Measurements from ENCODE around the gene C1GALT1C1. TPM values are rescaled to one million over a fixed set of nuclear protein-coding genes. Genes with fewer than 3 reads are reported as not detected.

Gene C1GALT1C1
- total RNA-seq, 1 donor from 2014 or later: 12.7 TPM

DNA sequence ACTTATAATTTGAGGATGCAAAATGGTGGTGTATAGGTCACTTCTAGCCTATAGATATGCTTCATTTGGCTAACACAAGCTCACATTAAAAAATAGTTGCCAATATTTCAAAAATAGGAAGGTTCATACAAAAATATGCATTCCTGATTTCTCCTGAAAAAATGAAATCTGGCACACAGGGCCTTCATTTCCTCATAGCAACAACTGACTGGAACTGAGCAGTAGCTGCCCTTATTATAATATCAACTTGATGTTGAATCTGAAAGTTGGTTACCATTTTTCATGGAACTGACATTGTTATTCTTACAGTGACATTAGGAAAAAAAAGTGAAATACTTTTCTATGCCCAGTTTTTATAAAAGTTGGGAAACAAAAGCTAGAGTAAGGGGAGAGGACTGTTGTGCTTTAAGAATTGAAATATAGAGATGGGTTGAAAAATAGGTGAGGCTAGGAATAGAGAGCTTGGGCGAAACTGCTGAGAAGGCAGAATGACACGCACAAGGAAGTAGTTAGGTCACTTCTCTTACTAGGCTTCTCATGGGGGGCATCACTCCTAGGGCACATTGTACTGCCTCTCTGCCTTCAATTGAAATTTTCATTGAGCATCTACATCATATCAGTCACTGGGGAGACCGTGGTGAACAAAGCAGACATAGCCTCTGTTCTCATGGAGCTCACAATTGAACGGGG is 43.1 kb upstream of the C1GALT1C1 start:
- H3K36me3 Mint-ChIP-seq (ENCODE audit: low read depth, unreplicated experiment): no peaks in the 10 kb centered on the region
- Histone ChIP-seq H3K79me2 (ENCODE audit: insufficient read depth, low read length) (no peaks in the 10 kb centered on the region), H3K36me3 (ENCODE audit: insufficient read depth, low read length) (no peaks in the 10 kb centered on the region), H4K20me1 (ENCODE audit: insufficient read depth, low read length) (no peaks in the 10 kb centered on the region), H3K9me3 (ENCODE audit: insufficient read depth, low read depth, low read length) (no peaks in the 10 kb centered on the region), H3K27me3 (ENCODE audit: insufficient read depth, low read length) (no peaks in the 10 kb centered on the region), H3K9ac (ENCODE audit: low read length) (no peak overlapping the region), H3K4me3 (ENCODE audit: insufficient read depth, low read depth, low read length) (no peak overlapping the region), H3K27ac (ENCODE audit: low read depth, low read length) (peak overlapping the region; percentile 55), H3K4me1 (ENCODE audit: insufficient read depth, low read length) (peaks cover 14% of the 10 kb centered on the region), H3K4me2 (ENCODE audit: low read length) (peak overlapping the region; percentile 56), H2AFZ (ENCODE audit: low read depth, low read length) (peak overlapping the region; percentile 52)
- no peaks in the 10 kb centered on the region for H3K27me3 Mint-ChIP-seq (ENCODE audit: low read depth, unreplicated experiment)
- no peak overlapping the region for H3K4me3 Mint-ChIP-seq (ENCODE audit: unreplicated experiment)
- TF ChIP-seq CTCF (IDR thresholded peaks at IDR 0.05; ENCODE audit: insufficient read depth, low read depth, low read length): no peak
- DNase-seq (ENCODE audit: low read depth): no peak
- H3K27ac Mint-ChIP-seq (ENCODE audit: unreplicated experiment): no peak overlapping the region
- H3K9me3 Mint-ChIP-seq (ENCODE audit: unreplicated experiment): no peaks in the 10 kb centered on the region
- H3K4me1 Mint-ChIP-seq (ENCODE audit: low read depth, unreplicated experiment): peaks cover 5% of the 10 kb centered on the region
- no peak for FAIRE-seq

DNA sequence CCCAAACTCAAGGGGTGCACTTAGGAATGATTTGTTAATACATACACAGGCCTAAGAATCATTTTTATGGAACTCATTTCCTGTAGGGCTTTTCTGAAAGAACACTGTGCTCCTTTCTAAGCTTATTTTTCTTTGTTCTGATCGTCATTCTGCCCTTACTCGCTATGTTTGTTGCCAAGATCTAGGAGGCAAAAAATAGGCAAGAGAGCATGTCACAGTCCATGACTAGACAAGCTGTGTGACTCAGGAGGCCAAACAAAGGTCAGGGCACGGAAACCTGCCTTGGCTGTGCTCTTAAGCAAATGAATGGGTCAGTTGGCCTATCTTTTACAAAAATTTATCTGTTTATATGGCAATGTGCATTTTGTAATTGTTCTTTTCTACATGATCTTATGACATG is 42.5 kb upstream of the C1GALT1C1 start:
- H3K36me3 ChIP-seq (ENCODE audit: insufficient read depth, low read length): no peaks in the 10 kb centered on the region
- FAIRE-seq (peak; percentile 34), DNase-seq (ENCODE audit: low read depth) (peak; percentile 83)
- H3K27me3 ChIP-seq (ENCODE audit: insufficient read depth, low read length): no peaks in the 10 kb centered on the region
- H3K4me3 ChIP-seq (ENCODE audit: insufficient read depth, low read depth, low read length): no peak overlapping the region
- peaks cover 14% of the 10 kb centered on the region for H3K4me1 ChIP-seq (ENCODE audit: insufficient read depth, low read length)
- TF ChIP-seq EZH2 (IDR thresholded peaks at IDR 0.05; ENCODE audit: insufficient read depth, low read length) (no peak), CTCF (IDR thresholded peaks at IDR 0.05; ENCODE audit: insufficient read depth, low read depth, low read length) (no peak)
- H3K4me2 ChIP-seq (ENCODE audit: low read length): peak overlapping the region; percentile 56
- peak overlapping the region; percentile 55 for H3K27ac ChIP-seq (ENCODE audit: low read depth, low read length)
- no peaks in the 10 kb centered on the region for H3K36me3 Mint-ChIP-seq (ENCODE audit: low read depth, unreplicated experiment)
- peaks cover 5% of the 10 kb centered on the region for H3K4me1 Mint-ChIP-seq (ENCODE audit: low read depth, unreplicated experiment)
- H3K9ac ChIP-seq (ENCODE audit: low read length): peak overlapping the region; percentile 27
- H3K27me3 Mint-ChIP-seq (ENCODE audit: low read depth, unreplicated experiment): no peaks in the 10 kb centered on the region
- no peak overlapping the region for H3K4me3 Mint-ChIP-seq (ENCODE audit: unreplicated experiment)
- no peaks in the 10 kb centered on the region for H4K20me1 ChIP-seq (ENCODE audit: insufficient read depth, low read length)
- H3K79me2 ChIP-seq (ENCODE audit: insufficient read depth, low read length): no peaks in the 10 kb centered on the region
- H3K9me3 Mint-ChIP-seq (ENCODE audit: unreplicated experiment): no peaks in the 10 kb centered on the region
- no peak overlapping the region for H3K27ac Mint-ChIP-seq (ENCODE audit: unreplicated experiment)
- peak overlapping the region; percentile 52 for H2AFZ ChIP-seq (ENCODE audit: low read depth, low read length)
- no peaks in the 10 kb centered on the region for H3K9me3 ChIP-seq (ENCODE audit: insufficient read depth, low read depth, low read length)

GRCh38 chrX:120671963-120672362 is 42.1 kb upstream of the C1GALT1C1 start:
- peak overlapping the region; percentile 55 for H3K27ac ChIP-seq (ENCODE audit: low read depth, low read length)
- H3K4me3 Mint-ChIP-seq (ENCODE audit: unreplicated experiment): no peak overlapping the region

More at GRCh38 chrX:120671963-120672362, 42.1 kb upstream of the C1GALT1C1 start:
- no peaks in the 10 kb centered on the region for H3K9me3 Mint-ChIP-seq (ENCODE audit: unreplicated experiment)
- H3K4me2 ChIP-seq (ENCODE audit: low read length): peak overlapping the region; percentile 56
- H2AFZ ChIP-seq (ENCODE audit: low read depth, low read length): no peak overlapping the region
- FAIRE-seq: no peak
- no peak overlapping the region for H3K27ac Mint-ChIP-seq (ENCODE audit: unreplicated experiment)
- no peaks in the 10 kb centered on the region for H3K79me2 ChIP-seq (ENCODE audit: insufficient read depth, low read length)
- TF ChIP-seq CTCF (IDR thresholded peaks at IDR 0.05; ENCODE audit: insufficient read depth, low read depth, low read length) (no peak), EZH2 (IDR thresholded peaks at IDR 0.05; ENCODE audit: insufficient read depth, low read length) (no peak)
- H3K27me3 Mint-ChIP-seq (ENCODE audit: low read depth, unreplicated experiment): no peaks in the 10 kb centered on the region
- peaks cover 14% of the 10 kb centered on the region for H3K4me1 ChIP-seq (ENCODE audit: insufficient read depth, low read length)
- H3K36me3 Mint-ChIP-seq (ENCODE audit: low read depth, unreplicated experiment): no peaks in the 10 kb centered on the region
- peaks cover 5% of the 10 kb centered on the region for H3K4me1 Mint-ChIP-seq (ENCODE audit: low read depth, unreplicated experiment)
- H3K36me3 ChIP-seq (ENCODE audit: insufficient read depth, low read length): no peaks in the 10 kb centered on the region
- H3K9me3 ChIP-seq (ENCODE audit: insufficient read depth, low read depth, low read length): no peaks in the 10 kb centered on the region
- no peaks in the 10 kb centered on the region for H3K27me3 ChIP-seq (ENCODE audit: insufficient read depth, low read length)
- H3K9ac ChIP-seq (ENCODE audit: low read length): peak overlapping the region; percentile 27
- H4K20me1 ChIP-seq (ENCODE audit: insufficient read depth, low read length): no peaks in the 10 kb centered on the region
- no peak overlapping the region for H3K4me3 ChIP-seq (ENCODE audit: insufficient read depth, low read depth, low read length)
- peak; percentile 53 for DNase-seq (ENCODE audit: low read depth)
